ENCODE results near the gene NKX6-1. TPM values are rescaled to one million over a fixed set of nuclear protein-coding genes. Genes with fewer than 3 reads are reported as not detected.

Gene NKX6-1
- total RNA-seq, 2 experiments from 2014 or later: not detected

- CTCF ChIA-PET (ENCODE audit: unreplicated experiment): no interaction called here
- no peak overlapping the region for H3K4me2 ChIP-seq (ENCODE audit: low read length)
- no TSS peak for BruUV-seq (replicated peaks)
- no peaks in the 10 kb centered on the region for H3K9me2 ChIP-seq (ENCODE audit: insufficient read depth, low read length)
- POLR2A ChIA-PET: interaction anchor here (0.6 kb wide), 1 partner anchor 964 kb away, joined by 4 read pairs; no protein-coding TSS in a partner anchor
- H3K27ac ChIP-seq (ENCODE audit: low read depth, low read length, poor library complexity, severe bottlenecking): no peak overlapping the region
- no peaks in the 10 kb centered on the region for H4K20me1 ChIP-seq (ENCODE audit: insufficient read depth, low read length)
- no peak for TF ChIP-seq EZH2phosphoT487 (IDR thresholded peaks at IDR 0.05; ENCODE audit: borderline replicate concordance, low read depth, low read length)
- TF ChIP-seq, protein P1, sequence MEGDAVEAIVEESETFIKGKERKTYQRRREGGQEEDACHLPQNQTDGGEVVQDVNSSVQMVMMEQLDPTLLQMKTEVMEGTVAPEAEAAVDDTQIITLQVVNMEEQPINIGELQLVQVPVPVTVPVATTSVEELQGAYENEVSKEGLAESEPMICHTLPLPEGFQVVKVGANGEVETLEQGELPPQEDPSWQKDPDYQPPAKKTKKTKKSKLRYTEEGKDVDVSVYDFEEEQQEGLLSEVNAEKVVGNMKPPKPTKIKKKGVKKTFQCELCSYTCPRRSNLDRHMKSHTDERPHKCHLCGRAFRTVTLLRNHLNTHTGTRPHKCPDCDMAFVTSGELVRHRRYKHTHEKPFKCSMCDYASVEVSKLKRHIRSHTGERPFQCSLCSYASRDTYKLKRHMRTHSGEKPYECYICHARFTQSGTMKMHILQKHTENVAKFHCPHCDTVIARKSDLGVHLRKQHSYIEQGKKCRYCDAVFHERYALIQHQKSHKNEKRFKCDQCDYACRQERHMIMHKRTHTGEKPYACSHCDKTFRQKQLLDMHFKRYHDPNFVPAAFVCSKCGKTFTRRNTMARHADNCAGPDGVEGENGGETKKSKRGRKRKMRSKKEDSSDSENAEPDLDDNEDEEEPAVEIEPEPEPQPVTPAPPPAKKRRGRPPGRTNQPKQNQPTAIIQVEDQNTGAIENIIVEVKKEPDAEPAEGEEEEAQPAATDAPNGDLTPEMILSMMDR (conservative IDR thresholded peaks at IDR 0.05; ENCODE audit: low read length): no peak
- no peak overlapping the region for H3K4me3 ChIP-seq (ENCODE audit: low read depth, low read length, poor library complexity, severe bottlenecking)
- DNase-seq (ENCODE audit: low spot score): no peak
- no peaks in the 10 kb centered on the region for H3K36me3 ChIP-seq (ENCODE audit: insufficient read depth, low read length)
- no peaks in the 10 kb centered on the region for H3K9me3 ChIP-seq (ENCODE audit: low read length)
- no peaks in the 10 kb centered on the region for H3K4me1 ChIP-seq (ENCODE audit: insufficient read depth, low read length, poor library complexity, severe bottlenecking)
- H2AFZ ChIP-seq (ENCODE audit: low read length): no peak overlapping the region
- H3K79me2 ChIP-seq (ENCODE audit: insufficient read depth, low read depth, low read length): no peaks in the 10 kb centered on the region
- intact Hi-C loops (cut with micrococcal nuclease; ENCODE audit: unreplicated experiment): no loop called here
These were observed 16.0 kb upstream of the NKX6-1 start for GRCh38 chr4:84515075-84515474.

GRCh38 chr4:84512277-84512676, 13.2 kb upstream of the NKX6-1 start:
- CTCF ChIA-PET (ENCODE audit: unreplicated experiment): no interaction called here
- Histone ChIP-seq H4K20me1 (ENCODE audit: insufficient read depth, low read length) (no peaks in the 10 kb centered on the region), H3K36me3 (ENCODE audit: insufficient read depth, low read length) (no peaks in the 10 kb centered on the region), H2AFZ (ENCODE audit: low read length) (no peak overlapping the region), H3K9me3 (ENCODE audit: low read length) (no peaks in the 10 kb centered on the region), H3K79me2 (ENCODE audit: insufficient read depth, low read depth, low read length) (no peaks in the 10 kb centered on the region), H3K27ac (ENCODE audit: low read depth, low read length, poor library complexity, severe bottlenecking) (no peak overlapping the region), H3K4me2 (ENCODE audit: low read length) (no peak overlapping the region), H3K4me3 (ENCODE audit: low read depth, low read length, poor library complexity, severe bottlenecking) (no peak overlapping the region), H3K4me1 (ENCODE audit: insufficient read depth, low read length, poor library complexity, severe bottlenecking) (no peaks in the 10 kb centered on the region), H3K9me2 (ENCODE audit: insufficient read depth, low read length) (no peaks in the 10 kb centered on the region)
- TF ChIP-seq, protein P1 (conservative IDR thresholded peaks at IDR 0.05; ENCODE audit: low read length): no peak
- no peak for TF ChIP-seq EZH2phosphoT487 (IDR thresholded peaks at IDR 0.05; ENCODE audit: borderline replicate concordance, low read depth, low read length)
- intact Hi-C loops (cut with micrococcal nuclease; ENCODE audit: unreplicated experiment): no loop called here
- POLR2A ChIA-PET: interaction anchor here (0.8 kb wide), 1 partner anchor 9 kb away, joined by 4 read pairs; no protein-coding TSS in a partner anchor
- no TSS peak for BruUV-seq (replicated peaks)
- no peak for DNase-seq (ENCODE audit: low spot score)

- CTCF ChIA-PET (ENCODE audit: unreplicated experiment): no interaction called here
- no TSS peak for BruUV-seq (replicated peaks)
These were observed 12.6 kb upstream of the NKX6-1 start for GRCh38 chr4:84511703-84512102.

More at GRCh38 chr4:84511703-84512102, 12.6 kb upstream of the NKX6-1 start:
- H4K20me1 ChIP-seq (ENCODE audit: insufficient read depth, low read length): no peaks in the 10 kb centered on the region
- POLR2A ChIA-PET: interaction anchor here (1.2 kb wide), 1 partner anchor 9 kb away, joined by 3 read pairs; no protein-coding TSS in a partner anchor
- H3K79me2 ChIP-seq (ENCODE audit: insufficient read depth, low read depth, low read length): no peaks in the 10 kb centered on the region
- H3K4me2 ChIP-seq (ENCODE audit: low read length): no peak overlapping the region
- no peak overlapping the region for H2AFZ ChIP-seq (ENCODE audit: low read length)
- H3K9me3 ChIP-seq (ENCODE audit: low read length): no peaks in the 10 kb centered on the region
- H3K27ac ChIP-seq (ENCODE audit: low read depth, low read length, poor library complexity, severe bottlenecking): no peak overlapping the region
- intact Hi-C loops (cut with micrococcal nuclease; ENCODE audit: unreplicated experiment): no loop called here
- no peak overlapping the region for H3K4me3 ChIP-seq (ENCODE audit: low read depth, low read length, poor library complexity, severe bottlenecking)
- no peaks in the 10 kb centered on the region for H3K36me3 ChIP-seq (ENCODE audit: insufficient read depth, low read length)
- no peak for DNase-seq (ENCODE audit: low spot score)
- H3K4me1 ChIP-seq (ENCODE audit: insufficient read depth, low read length, poor library complexity, severe bottlenecking): no peaks in the 10 kb centered on the region
- TF ChIP-seq EZH2phosphoT487 (IDR thresholded peaks at IDR 0.05; ENCODE audit: borderline replicate concordance, low read depth, low read length): no peak
- TF ChIP-seq, protein P1 (conservative IDR thresholded peaks at IDR 0.05; ENCODE audit: low read length): no peak
- no peaks in the 10 kb centered on the region for H3K9me2 ChIP-seq (ENCODE audit: insufficient read depth, low read length)

All from OCI-LY7 (cell line).